ENCODE results near the gene KIAA0930. TPM values are rescaled to one million over a fixed set of nuclear protein-coding genes. Genes with fewer than 3 reads are reported as not detected.

KIAA0930 gene
- total RNA-seq, 1 experiment from 2014 or later = 55.5 TPM

DNA sequence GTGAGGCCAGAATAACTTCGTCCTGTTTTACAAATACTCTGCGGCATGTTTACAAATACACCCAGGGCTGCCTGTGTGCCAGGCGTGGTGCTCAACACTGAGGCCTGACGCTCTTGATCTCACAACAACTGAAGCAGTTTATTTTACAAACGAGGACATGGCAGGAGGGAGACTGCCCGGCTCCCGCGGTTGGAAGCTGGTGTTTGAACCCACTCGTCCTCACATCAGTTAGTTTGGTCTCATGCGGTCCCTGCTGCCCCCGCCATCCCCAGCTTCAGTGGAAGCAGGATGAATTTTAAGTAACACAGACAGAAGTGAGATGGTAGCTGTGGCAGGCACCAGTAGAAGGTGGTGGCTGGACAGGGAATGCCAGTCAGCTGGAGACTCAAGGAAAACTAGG is 16.4 kb downstream of the KIAA0930 start:
- Histone ChIP-seq H4K20me1 (ENCODE audit: insufficient read depth) (no peaks in the 10 kb centered on the region; the same call in 1 of the 2 replicates), H3K27ac (no peak overlapping the region), H3K9me2 (ENCODE audit: insufficient read depth) (no peaks in the 10 kb centered on the region), H3K27me3 (ENCODE audit: insufficient read depth, low read depth) (no peaks in the 10 kb centered on the region), H3F3A (ENCODE audit: insufficient read depth, low read depth) (no peaks in the 10 kb centered on the region), H3K79me2 (ENCODE audit: low read depth) (no peaks in the 10 kb centered on the region), H3K4me1 (replicated peaks; ENCODE audit: insufficient read depth) (no peaks in the 10 kb centered on the region), H3K4me2 (no peak overlapping the region), H3K9me3 (ENCODE audit: insufficient read depth, low read depth) (no peaks in the 10 kb centered on the region), H2AFZ (no peak overlapping the region), H3K36me3 (ENCODE audit: low read depth) (no peaks in the 10 kb centered on the region), H3K4me3 (no peak overlapping the region)
- BruUV-seq (replicated peaks) = no TSS peak
- no peak for DNase-seq
- TF ChIP-seq, protein P1, sequence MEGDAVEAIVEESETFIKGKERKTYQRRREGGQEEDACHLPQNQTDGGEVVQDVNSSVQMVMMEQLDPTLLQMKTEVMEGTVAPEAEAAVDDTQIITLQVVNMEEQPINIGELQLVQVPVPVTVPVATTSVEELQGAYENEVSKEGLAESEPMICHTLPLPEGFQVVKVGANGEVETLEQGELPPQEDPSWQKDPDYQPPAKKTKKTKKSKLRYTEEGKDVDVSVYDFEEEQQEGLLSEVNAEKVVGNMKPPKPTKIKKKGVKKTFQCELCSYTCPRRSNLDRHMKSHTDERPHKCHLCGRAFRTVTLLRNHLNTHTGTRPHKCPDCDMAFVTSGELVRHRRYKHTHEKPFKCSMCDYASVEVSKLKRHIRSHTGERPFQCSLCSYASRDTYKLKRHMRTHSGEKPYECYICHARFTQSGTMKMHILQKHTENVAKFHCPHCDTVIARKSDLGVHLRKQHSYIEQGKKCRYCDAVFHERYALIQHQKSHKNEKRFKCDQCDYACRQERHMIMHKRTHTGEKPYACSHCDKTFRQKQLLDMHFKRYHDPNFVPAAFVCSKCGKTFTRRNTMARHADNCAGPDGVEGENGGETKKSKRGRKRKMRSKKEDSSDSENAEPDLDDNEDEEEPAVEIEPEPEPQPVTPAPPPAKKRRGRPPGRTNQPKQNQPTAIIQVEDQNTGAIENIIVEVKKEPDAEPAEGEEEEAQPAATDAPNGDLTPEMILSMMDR (conservative IDR thresholded peaks at IDR 0.05) = no peak
- no peak for TF ChIP-seq EZH2 (IDR thresholded peaks at IDR 0.05; ENCODE audit: low read depth)
- CTCF ChIA-PET = no interaction called here
- POLR2A ChIA-PET (ENCODE audit: unreplicated experiment) = no interaction called here
- intact Hi-C loops (cut with micrococcal nuclease; ENCODE audit: unreplicated experiment) = no loop called here

DNA sequence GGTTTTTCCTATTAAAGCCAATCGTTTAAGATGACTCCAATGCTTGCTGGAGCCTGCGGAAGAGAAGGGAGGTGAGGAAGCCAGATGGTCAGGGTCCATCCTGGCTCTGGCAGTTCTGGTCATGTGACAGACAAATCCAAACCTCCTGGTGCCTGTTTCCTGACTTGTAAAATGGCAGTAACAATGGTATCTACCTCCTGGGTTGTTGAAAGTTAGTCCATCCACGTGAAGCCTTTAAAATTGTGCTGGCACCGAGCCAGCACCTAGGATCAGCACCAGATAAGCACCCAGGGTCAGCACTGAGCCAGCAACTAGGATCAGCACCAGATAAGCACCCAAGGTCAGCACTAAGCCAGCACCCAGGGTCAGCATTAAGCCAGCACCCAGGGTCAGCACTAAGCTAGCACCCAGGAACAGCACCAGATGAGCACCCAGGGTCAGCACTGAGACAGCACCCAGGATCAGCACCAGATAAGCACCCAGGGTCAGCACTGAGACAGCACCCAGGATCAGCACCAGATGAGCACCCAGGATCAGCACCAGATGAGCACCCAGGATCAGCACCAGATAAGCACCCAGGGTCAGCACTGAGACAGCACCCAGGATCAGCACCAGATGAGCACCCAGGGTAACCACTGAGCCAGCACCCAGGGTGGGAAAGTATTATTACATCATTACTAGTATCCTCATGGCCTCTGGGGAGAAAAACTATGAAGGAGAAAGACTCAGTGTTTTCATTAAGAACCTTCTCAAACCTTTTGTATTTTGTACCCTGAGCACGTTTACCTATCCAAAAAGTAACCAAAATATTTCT is 17.2 kb downstream of the KIAA0930 start:
- intact Hi-C loops (cut with micrococcal nuclease; ENCODE audit: unreplicated experiment) = no loop called here
- ChIA-PET POLR2A (ENCODE audit: unreplicated experiment) (no interaction called here), CTCF (no interaction called here)
- BruUV-seq (replicated peaks) = no TSS peak
- H3K9me3 ChIP-seq (ENCODE audit: insufficient read depth, low read depth) = no peaks in the 10 kb centered on the region
- DNase-seq = no peak
- H3K27me3 ChIP-seq (ENCODE audit: insufficient read depth, low read depth) = no peaks in the 10 kb centered on the region
- H3K36me3 ChIP-seq (ENCODE audit: low read depth) = no peaks in the 10 kb centered on the region
- H3K4me2 ChIP-seq = no peak overlapping the region
- no peaks in the 10 kb centered on the region for H3K79me2 ChIP-seq (ENCODE audit: low read depth)
- H3K9me2 ChIP-seq (ENCODE audit: insufficient read depth) = no peaks in the 10 kb centered on the region
- no peaks in the 10 kb centered on the region for H3K4me1 ChIP-seq (replicated peaks; ENCODE audit: insufficient read depth)
- H3K27ac ChIP-seq = no peak overlapping the region
- no peak overlapping the region for H3K4me3 ChIP-seq
- H2AFZ ChIP-seq = no peak overlapping the region
- no peak for TF ChIP-seq EZH2 (IDR thresholded peaks at IDR 0.05; ENCODE audit: low read depth)
- TF ChIP-seq, protein P1 (conservative IDR thresholded peaks at IDR 0.05) = no peak
- H4K20me1 ChIP-seq (ENCODE audit: insufficient read depth) = no peaks in the 10 kb centered on the region; the same call in none of the 2 replicates
- H3F3A ChIP-seq (ENCODE audit: insufficient read depth, low read depth) = no peaks in the 10 kb centered on the region

DNA sequence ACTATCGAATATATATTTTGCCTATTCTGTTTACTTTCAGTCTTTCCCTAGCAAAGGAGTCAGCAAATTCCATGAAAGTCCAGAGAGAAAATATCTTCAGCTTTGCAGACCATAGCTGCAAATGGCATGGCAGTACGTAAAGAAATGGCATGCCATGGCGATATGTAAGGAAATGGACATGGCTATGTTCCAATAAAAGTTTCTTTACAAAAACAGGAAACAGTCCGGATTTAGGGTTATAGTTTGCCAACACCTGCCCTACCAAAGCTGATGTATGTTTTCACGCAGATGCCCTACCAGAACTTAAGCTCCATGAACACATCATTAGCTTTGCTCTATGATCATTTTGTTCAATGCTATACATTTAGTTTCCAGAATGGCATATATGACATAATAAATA is 19.5 kb downstream of the KIAA0930 start:
- no peaks in the 10 kb centered on the region for H3K27me3 ChIP-seq (ENCODE audit: insufficient read depth, low read depth)
- no peaks in the 10 kb centered on the region for H3K79me2 ChIP-seq (ENCODE audit: low read depth)
- TF ChIP-seq EZH2 (IDR thresholded peaks at IDR 0.05; ENCODE audit: low read depth) = no peak
- TF ChIP-seq, protein P1 (conservative IDR thresholded peaks at IDR 0.05) = no peak
- ChIA-PET POLR2A (ENCODE audit: unreplicated experiment) (no interaction called here), CTCF (no interaction called here)
- H3K4me2 ChIP-seq = no peak overlapping the region
- peaks cover 3% of the 10 kb centered on the region; the same call in 1 of the 2 replicates for H4K20me1 ChIP-seq (ENCODE audit: insufficient read depth)
- no peaks in the 10 kb centered on the region for H3K9me2 ChIP-seq (ENCODE audit: insufficient read depth)
- intact Hi-C loops (cut with micrococcal nuclease; ENCODE audit: unreplicated experiment) = no loop called here
- no peak overlapping the region for H3K4me3 ChIP-seq
- no peak overlapping the region for H3K27ac ChIP-seq
- no peak for DNase-seq
- no peaks in the 10 kb centered on the region for H3F3A ChIP-seq (ENCODE audit: insufficient read depth, low read depth)
- no peaks in the 10 kb centered on the region for H3K36me3 ChIP-seq (ENCODE audit: low read depth)
- no peaks in the 10 kb centered on the region for H3K9me3 ChIP-seq (ENCODE audit: insufficient read depth, low read depth)
- H3K4me1 ChIP-seq (replicated peaks; ENCODE audit: insufficient read depth) = no peaks in the 10 kb centered on the region
- H2AFZ ChIP-seq = no peak overlapping the region
- no TSS peak for BruUV-seq (replicated peaks)

Measured in PC-9 (cell line).